NCI-H2107 treated with DMSO at 0.1 percent for 48 hours (cell line): ENCODE results near the gene PLPP4.

Experiments used
- DNase-seq: peaks from one replicate; lab custom pipeline; 2025; ENCODE audit not compliant: unreplicated experiment; lab: John Stamatoyannopoulos, UW

Gene PLPP4

DNA sequence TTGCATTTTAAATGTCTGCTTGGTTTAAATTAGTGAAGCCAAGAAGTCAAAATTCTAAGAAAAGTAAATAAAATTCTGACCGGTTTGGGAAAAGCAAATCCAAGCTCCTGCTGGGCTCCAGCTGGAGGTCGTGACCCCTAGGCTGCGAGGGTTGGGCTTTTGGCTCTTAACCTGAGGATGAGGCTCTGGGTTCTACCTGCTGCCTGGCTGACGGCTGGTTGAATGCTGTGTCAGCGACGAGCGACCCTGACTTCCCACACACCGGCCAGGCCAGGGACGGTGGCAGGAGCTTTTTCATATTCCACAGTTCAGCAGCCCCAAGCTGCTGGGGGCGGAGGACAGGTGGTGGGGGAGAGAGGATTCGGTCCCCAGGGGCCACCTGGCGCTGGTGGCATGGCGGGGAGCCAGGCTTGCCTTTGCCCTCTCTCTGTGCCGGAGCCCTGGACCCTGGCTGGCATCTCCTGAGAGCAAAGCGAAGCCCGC, 843 bp upstream of the PLPP4 start:
- DNase-seq, result no peak

DNA sequence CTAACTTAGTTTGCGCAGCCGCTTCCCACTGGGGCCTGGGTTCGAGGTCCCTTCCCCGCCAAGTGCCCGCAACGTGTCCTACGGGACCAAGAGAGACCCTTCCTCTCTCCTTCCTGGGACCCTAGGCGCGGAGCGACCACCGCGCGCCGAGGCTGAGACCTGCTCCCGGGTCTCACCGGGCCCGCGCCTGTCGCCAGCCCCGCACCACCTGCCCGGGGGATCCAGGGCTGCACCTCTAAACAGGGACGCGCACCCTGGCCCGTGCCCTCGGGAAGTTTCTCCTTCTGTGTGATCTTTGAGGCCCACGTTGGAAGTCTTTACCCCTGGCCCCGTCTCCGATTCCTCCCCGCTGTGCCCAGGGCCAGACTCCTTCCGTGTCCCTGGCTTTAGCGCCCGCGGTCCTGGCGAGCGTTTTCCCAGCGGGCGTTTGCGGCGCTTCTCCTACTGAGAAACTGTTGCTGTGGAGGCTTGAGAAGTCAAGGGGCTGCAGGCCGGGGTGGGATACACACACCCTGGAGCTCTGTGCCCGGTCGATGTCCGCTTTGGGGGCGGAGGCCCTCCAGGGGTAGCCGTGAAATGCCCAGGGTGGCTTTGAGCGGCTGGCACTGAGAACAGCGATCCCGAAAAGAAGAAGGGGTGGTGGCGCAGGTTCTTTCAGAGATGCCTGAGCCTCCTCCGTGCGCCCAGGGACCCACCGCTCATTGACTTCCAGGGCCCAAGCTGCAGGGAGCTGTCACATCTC, 575 bp downstream of the PLPP4 start:
- DNase-seq, result no peak

DNA sequence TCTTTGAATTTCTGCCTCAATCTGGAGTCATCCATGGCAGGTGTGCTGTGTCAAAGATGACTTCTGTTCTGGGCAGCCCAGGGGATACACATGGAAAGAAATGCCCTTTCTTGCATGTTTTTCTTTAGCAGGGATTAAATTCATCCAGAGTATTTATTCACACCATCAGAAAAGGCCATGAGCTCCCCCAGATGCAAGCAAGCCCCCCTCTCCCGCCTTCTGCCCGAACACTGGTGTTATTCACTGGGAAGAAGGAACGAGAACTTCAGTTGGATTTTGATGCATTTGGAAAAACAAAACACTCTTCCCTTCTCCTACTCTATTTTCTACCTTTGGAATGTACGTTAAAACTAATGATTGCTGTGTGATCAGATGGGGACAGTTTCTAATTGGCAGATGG, 1.4 kb downstream of the PLPP4 start:
- DNase-seq, result no peak

DNA sequence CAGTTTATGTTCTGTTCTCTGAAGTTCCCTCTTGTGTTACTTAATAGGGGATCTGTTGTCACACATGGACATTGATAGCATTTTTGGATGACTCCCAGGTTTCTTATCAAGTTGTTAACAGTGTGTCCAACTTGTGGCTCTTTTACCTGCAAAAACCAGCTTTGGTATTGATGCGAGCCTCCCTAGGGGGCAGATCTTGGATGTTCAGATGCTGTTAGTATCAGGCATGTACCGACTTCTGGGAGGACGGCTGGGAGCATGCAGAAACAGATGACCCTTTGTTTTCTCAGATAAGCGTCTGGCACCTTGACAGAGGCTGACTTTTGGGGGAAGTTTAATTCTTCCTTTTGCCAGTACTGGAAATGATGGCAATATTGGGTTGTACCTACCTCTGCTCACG, 2.2 kb downstream of the PLPP4 start:
- DNase-seq, result no peak

DNA sequence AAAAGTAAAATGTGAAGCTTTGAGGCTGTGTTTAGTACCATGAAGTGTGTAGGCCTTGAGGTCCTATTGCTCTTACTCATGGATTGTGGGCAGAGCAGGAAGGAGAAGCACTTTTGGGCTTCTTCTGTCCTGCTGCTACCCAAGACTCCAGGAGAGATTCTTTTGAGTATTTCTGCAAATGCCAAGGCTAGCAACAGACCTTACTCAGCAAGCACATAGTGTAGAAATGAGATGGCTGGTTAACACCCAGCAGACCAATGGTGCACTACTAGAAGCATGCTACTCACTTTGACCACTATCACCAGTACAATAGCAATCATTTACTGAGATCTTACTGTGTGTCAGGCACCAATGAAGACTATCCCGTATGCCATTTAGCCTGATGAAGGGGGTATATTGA, 3.2 kb downstream of the PLPP4 start:
- DNase-seq, result no peak

DNA sequence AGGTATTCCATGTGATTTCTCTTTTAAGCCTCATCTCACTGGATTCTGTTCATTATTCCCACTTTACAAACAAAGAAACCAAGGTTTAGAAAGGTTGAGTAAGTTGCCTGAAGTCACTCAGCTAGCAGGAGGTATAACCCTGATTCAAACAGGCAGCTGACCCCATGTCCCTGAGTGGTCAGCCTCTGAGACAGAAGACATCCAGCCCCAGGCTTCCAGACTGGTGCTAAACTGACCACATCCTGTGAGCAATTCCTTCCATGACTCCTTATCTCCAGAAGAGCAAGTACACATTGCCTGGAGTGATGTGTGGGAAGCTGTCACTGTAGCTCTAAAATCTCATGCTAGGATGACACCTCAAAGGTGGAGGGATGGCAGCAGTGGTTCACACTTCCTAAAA, 3.7 kb downstream of the PLPP4 start:
- DNase-seq, result no peak

DNA sequence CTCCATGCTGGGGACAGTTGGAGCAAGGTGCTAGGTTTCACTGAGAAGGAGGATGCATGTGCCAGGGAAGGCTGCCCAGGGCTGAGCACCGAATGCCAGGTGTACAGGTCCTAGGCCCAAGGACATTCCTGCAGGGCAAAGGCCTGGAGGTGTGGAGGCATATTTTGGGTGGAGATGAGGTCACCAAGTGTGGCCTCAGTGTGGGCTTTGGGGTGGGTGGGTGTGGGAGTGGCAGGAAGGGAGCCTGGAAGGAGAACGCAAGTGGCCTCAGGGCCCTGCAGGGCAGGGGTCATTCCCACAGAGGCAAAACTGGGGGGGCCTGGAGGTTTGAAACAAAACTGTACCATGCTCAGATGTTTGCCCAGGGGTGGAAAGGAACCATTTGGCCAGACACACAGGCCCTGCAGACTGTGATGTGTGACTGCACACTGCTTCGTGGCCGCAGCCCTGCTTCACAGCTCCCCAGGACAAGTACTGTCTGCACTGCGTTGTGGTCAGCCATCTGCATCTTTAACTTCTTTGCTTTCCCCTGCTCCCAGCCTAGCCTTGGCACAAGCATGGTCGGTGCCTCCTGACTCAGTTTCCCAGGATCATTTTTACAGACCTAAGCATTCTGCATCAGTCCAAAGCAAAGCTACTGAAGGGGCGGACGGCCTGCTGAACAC, 5.1 kb downstream of the PLPP4 start:
- no peak for DNase-seq

DNA sequence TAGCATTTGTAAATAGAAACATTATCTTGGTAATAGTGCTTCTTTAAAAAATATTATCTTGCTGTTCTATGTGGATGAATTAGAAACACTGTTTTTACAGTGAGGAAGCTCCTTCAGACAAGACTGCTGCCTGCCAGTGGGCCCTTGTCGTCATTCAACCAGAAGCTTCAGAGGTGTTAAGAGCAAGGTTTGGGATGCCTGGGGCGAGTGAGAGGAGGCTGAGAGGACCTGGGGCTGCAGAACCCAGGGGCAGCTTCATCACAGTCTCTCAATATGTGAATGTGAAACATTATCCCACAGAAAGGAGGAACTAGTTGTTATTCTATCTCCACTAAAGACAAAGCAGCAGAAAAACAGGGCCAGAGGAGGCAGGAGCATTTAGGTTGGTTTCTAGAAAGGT, 8.1 kb downstream of the PLPP4 start:
- no peak for DNase-seq

DNA sequence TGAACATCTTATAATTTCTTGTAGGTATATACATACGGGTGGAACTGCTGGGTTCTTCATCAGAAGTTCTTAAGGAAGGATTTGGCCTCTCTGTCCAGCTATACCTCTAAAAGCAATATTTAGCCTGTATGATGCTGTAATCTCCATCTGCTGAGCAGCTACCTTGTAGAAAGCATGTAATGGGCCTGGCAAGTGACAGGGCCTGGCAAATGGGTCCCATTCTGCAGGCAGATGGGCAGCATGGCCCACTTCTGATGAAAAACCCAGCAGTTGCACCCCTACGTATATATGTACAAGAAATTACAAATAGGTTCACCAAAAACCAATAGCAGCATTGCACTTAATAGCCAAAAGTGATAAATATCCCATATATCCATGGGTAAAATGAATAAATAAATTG, 9.0 kb downstream of the PLPP4 start:
- no peak for DNase-seq

DNA sequence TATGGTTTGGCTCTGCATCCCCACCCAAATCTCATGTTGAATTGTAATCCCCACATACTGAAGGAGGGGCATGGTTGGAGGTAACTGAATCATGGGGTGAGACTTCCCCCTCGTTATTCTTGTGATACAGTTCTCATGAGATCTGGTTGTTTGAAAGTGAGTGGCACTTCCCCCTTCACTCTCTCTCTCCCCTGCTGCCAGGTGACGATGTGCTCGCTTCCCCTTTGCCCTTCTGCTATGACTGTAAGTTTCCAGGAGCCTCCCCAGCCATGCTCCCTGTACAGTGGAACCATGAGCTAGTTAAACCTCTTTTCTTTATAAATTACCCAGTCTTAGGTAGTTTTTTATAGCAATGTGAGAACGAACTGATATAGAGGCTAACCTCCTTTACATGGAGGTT, 16.6 kb downstream of the PLPP4 start:
- DNase-seq, result no peak

DNA sequence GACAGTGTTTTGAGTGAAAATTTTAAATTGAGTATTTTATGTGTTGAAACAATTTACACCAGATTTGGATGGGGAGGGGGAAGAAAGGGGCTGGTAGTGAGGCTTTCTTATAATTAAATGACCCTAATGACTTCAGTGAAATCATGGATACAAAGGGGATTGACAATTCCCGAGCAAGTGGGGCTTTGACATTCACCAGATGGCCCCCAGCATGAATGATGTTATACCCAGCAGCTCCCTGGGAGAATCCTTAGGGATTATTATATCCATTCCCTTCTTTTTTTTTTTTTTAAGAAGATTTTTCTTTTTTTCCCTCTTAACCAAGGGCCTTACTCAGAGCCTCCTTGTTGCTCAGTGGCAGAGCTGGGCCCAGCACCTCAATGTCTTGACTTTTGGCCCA, 17.9 kb downstream of the PLPP4 start:
- no peak for DNase-seq

DNA sequence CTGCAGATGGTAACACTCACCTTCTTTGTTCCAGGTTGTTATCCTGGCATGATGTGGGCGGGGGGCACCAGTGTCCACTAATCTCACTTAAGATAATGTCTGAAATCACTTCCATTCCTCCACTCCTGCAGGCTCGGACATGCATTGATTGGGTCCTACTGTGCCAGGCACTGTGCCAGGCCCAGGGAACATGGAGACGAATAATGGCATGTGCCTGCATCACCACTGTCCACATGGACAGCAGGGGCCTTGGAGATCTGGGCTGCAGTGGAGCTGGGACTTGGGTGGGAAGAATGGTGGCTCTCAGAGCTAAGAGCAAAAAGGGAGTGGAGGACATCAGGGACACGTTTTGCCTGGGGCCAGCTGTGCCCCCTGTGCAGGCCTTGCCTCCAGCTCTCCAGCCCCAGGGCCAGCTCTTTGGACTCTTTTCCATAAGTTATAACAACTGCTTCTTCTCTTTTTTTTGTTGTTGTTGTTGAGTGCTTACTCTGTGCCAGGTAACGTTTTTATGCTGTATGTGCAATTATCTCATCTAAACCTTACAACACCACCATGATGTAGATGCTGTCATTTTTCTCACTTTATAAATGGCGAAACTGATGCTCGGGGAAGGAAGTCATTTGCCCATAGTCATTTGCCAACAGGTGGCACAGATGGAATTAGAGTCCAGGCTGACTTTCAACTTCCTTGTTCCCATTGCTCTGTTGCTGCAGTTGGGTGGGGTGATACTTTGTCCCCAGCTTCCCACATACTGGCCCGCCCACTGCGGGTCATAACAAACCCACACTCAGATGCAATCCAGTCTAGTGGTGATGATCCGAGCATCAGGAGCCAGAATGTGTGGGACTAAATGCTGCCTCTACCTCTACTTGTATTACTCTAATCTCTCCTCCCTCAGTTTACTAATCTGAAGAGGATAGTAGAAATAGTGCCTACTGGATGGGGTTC, 19.1 kb downstream of the PLPP4 start:
- DNase-seq, result no peak

DNA sequence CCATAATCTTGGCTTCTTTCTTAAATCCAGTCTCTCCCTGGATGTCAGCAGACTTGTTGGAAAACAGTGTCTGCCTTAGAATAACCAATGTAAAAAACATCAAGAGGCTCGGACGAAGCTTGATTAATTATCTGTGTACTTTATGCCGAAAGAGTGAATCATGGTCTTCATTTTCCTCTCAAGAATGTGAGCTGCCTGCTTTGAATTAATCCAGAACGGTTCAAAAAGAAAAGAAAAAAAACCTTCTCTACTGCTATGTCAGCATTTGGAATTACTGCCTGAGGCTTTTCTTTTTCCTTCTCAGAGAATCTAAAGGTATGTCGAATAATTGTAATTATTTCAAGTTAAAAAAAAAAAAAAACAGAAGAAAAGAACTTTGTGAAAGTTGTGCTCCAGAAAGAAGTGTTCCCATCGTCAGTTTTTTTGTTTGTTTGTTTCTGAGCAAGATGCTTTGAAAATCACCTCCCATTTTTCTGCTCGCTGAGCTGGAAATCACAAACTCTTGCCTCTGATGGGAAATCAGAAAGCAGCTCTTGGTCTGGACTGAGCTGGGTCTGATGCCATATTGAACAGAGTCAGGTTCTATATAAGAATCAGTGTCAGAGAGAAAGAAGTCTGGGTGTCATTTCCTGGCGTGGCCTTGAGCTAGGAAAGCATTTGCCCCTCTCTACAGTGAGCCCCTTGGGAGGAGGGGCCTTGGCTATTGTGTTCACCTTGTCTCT, 20.2 kb downstream of the PLPP4 start:
- no peak for DNase-seq

DNA sequence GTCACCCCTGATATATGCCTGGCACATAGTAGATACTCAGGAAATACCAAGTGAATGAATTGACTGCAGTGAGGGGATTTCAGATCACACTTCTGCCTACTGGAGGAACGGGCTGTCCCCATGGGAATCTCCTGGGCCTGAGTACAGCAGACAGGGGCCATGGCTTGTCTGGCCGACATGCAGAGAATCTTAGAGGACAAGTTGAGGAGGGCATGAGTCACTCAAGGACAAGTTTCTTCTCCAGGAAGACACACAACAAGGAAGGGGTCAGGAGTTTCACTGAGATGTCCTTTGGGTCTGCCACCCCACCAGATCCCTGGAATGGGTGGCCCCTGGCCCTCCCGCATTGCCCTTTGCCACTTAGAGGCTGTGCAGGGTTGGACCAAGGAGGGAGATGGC, 20.7 kb downstream of the PLPP4 start:
- no peak for DNase-seq

DNA sequence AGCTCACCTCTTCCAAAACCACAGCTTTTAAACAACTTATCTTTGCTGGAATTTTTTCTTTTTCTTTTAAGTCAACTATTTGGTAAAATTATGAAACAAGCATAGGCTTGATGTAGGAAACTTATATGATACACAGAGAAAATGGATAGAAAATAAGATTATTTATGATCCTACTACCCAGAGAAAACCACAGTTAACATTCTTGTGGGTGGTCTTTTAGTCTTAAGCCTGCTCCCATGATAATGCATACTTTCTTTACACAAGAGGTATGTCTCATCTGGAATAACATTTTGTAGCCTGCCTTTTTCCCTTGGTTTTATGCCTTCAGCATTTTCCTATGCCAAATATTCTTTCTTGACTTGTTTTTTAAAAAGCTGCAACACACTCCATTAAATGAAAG, 21.4 kb downstream of the PLPP4 start:
- DNase-seq, result no peak

DNA sequence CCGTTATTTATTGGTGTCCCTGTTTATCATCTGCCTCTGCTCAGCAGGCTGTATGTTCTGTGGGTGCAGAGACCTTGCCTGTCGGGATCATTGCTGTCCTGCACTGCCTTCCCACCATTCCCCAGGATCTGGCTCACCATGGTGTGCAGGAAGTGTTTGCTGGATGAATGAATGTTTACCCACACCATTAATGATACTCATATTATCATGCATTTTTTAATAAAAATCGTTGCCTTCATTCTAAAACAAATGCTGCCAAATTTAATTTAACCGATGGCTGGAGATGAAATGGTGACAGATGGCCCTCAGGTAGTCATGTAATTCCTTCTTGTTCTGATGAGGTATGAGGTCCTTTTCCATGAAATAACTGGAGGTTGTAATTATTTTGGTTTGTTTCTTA, 22.5 kb downstream of the PLPP4 start:
- DNase-seq, result no peak

DNA sequence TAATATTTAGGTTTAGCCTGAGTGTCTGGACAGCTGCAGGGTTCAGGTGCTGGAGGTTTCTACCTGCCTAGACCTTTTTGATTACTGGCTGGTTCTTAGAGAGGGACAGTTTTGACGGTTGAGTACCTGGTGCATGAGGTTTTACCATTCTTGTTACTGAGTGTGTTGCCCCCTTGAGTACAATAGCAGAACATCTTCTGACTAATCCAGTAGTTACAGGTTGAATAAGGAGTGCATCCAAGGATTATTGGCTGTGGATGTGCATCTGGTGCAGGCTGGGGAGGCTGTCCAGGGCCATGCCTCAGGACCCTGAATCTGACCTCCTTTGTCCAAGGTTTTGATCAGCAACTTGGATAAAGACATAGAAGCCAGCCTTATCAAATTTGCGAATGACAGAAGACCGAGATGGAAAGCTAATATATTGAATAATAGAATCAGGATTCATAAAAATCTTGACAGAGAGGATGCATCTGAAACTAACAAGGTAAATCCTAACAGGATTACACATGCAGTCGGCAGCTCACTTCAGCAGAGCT, 23.1 kb downstream of the PLPP4 start:
- DNase-seq, result no peak

DNA sequence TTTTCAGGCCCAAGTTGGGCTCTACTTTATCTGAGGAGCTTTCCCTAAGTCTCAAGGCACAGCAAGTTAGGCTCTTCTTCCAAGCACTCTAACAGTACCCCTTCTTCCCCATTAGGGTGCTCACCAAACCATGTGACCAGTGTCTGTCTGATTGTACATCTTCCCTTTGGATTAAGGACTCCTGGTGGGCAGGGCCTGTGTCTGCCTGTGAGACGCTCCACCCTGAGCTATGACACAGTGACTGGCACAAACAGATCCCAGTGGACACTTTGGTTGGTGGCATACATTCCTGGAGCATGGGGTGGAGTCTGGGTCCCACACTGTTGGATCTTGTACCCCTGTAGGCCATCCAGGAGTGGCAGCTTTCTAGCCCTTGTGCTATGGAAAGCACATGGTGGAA, 23.8 kb downstream of the PLPP4 start:
- no peak for DNase-seq

DNA sequence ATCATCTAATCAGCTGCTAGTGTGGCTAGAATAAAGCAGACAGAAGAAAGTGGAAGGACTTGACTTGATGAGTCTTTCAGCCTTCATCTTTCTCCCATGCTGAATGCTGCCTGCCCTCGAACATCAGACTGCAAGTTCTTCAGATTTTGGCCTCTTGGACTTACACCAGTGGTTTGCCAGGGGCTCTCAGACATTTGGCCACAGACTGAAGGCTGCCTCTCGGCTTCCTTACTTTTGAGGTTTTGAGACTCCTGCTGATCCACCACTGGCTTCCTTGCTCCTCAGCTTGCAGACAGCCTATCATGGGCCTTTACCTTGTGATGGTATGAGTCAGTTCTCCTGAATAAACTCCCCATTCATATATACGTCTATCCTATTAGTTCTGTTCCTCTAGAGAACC, 26.0 kb downstream of the PLPP4 start:
- DNase-seq, result no peak

DNA sequence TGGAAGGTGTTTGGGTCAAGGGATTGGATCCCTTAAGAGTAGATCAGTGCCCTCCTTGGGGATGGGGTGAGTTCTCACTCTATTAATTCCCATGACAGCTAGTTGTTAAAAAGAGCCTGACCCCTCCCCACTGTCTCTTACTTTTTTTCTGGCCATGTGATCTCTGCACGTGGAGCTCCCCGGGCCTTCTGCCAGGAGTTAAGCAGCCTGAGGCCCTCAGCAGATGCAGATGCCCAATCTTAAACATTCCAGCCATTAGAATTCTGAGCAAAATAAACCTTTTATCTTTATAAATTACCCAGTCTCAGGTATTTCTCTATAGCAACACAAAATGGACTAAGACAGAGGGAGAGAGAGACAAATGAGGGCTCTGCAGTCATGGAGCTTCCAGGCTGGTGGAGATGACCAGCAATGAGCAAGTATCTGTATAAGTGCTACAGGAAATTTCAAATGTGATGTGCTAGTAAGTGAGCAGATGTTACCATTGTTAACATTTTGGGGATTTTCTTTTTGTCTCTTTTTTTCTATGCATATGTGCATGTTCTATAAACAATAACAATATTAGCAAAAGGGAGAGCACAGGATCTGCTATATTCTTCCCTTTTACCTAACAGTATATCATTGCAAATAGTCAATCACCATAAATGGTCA, 26.7 kb downstream of the PLPP4 start:
- DNase-seq, result no peak
